WTC11 (cell line): ENCODE measurements around the gene ATG7. TPM values are rescaled to one million over a fixed set of nuclear protein-coding genes. Genes with fewer than 3 reads are reported as not detected.

Source experiments
- ATAC-seq: fragments of 200-7000 bp; cut with Tn5 transposase; 2 replicates; pipeline ENCODE4 v1.10.0; 2021; ENCODE audit warnings: mild to moderate bottlenecking, moderate library complexity
- CTCF ChIA-PET: fragments of 300-600 bp; sonication (Branson Sonifier 250); formaldehyde crosslinking; loops from one replicate; lab custom pipeline; 2021; ENCODE audit warnings: antibody characterized with exemption; lab: Charles Lee
- POLR2A ChIA-PET: fragments of 350-600 bp; sonication (Branson Sonifier 250); formaldehyde crosslinking; loops from one replicate; lab custom pipeline; 2021; ENCODE audit warnings: antibody characterized with exemption; lab: Charles Lee
- DNase-seq: peaks from one replicate; pipeline ENCODE4 v3.0.0; 2021; ENCODE audit warnings: low spot score
- H3K27ac Mint-ChIP-seq: 2 replicates; pipeline ENCODE4 v1.8.0; 2021; ENCODE audit warnings: mixed read lengths
- H3K27me3 Mint-ChIP-seq: 2 replicates; pipeline ENCODE4 v1.8.0; 2021; ENCODE audit warnings: low read depth, mild to moderate bottlenecking, moderate library complexity, mixed read lengths
- H3K36me3 Mint-ChIP-seq: 2 replicates; pipeline ENCODE4 v1.8.0; 2021; ENCODE audit warnings: mixed read lengths
- H3K4me1 Mint-ChIP-seq: 2 replicates; pipeline ENCODE4 v1.8.0; 2022; ENCODE audit warnings: mixed read lengths
- H3K4me3 Mint-ChIP-seq: 2 replicates; pipeline ENCODE4 v1.8.0; 2021; ENCODE audit warnings: mild to moderate bottlenecking, moderate library complexity, mixed read lengths
- H3K9me3 Mint-ChIP-seq: 2 replicates; pipeline ENCODE4 v1.8.0; 2021; ENCODE audit warnings: mixed read lengths
- AR ChIP-seq: fragments of 250-450 bp; sonication (Bioruptor Pico); IDR thresholded peaks from 2 replicates; pipeline ENCODE4 v1.9.0; 2021; ENCODE audit warnings: mild to moderate bottlenecking
- ATF3 ChIP-seq: sonication (generic); formaldehyde crosslinking; conservative IDR thresholded peaks from 2 replicates; pipeline ENCODE4 v1.8.1; 2022; ENCODE audit warnings: mild to moderate bottlenecking, missing genetic modification reagents
- CBFB ChIP-seq: sonication (generic); formaldehyde crosslinking; IDR thresholded peaks from 2 replicates; pipeline ENCODE4 v1.8.1; 2022; ENCODE audit warnings: mild to moderate bottlenecking, low read depth, missing genetic modification reagents
- FOXP4 ChIP-seq: sonication (generic); formaldehyde crosslinking; IDR thresholded peaks from 2 replicates; pipeline ENCODE4 v1.8.0; 2022; ENCODE audit warnings: mild to moderate bottlenecking, missing genetic modification reagents
- GTF2I ChIP-seq: fragments of 250-450 bp; sonication (Bioruptor Pico); conservative IDR thresholded peaks from 2 replicates; pipeline ENCODE4 v1.4.0; 2021; ENCODE audit warnings: mild to moderate bottlenecking
- HMGA2 ChIP-seq: fragments of 250-450 bp; sonication (Bioruptor Pico); IDR thresholded peaks from 2 replicates; pipeline ENCODE4 v1.4.0; 2021; ENCODE audit warnings: mild to moderate bottlenecking, moderate library complexity
- MYBL2 ChIP-seq: sonication (generic); formaldehyde crosslinking; IDR thresholded peaks from 2 replicates; pipeline ENCODE4 v1.8.1; 2023; ENCODE audit warnings: mild to moderate bottlenecking, moderate library complexity, missing genetic modification reagents
- NFATC4 ChIP-seq: fragments of 250-450 bp; sonication (Bioruptor Pico); IDR thresholded peaks from 2 replicates; pipeline ENCODE4 v1.9.0; 2021; ENCODE audit warnings: mild to moderate bottlenecking
- NR3C1 ChIP-seq: sonication (generic); formaldehyde crosslinking; conservative IDR thresholded peaks from 2 replicates; pipeline ENCODE4 v1.8.1; 2023; ENCODE audit warnings: low read depth, mild to moderate bottlenecking, missing genetic modification reagents
- OVOL2 ChIP-seq: fragments of 250-450 bp; sonication (Bioruptor Pico); IDR thresholded peaks from 2 replicates; pipeline ENCODE4 v1.9.0; 2021; ENCODE audit warnings: mild to moderate bottlenecking, borderline replicate concordance
- PREB ChIP-seq: sonication (generic); formaldehyde crosslinking; IDR thresholded peaks from 2 replicates; pipeline ENCODE4 v1.8.1; 2022; ENCODE audit warnings: mild to moderate bottlenecking, missing genetic modification reagents, moderate library complexity, borderline replicate concordance
- RELA ChIP-seq: sonication (generic); formaldehyde crosslinking; IDR thresholded peaks from 2 replicates; pipeline ENCODE4 v1.8.1; 2022; ENCODE audit warnings: missing genetic modification reagents, mild to moderate bottlenecking, borderline replicate concordance
- SMAD3 ChIP-seq: sonication (generic); formaldehyde crosslinking; IDR thresholded peaks from 2 replicates; pipeline ENCODE4 v1.8.0; 2022; ENCODE audit warnings: missing genetic modification reagents, mild to moderate bottlenecking, borderline replicate concordance
- ZBTB21 ChIP-seq: sonication (generic); formaldehyde crosslinking; IDR thresholded peaks from 2 replicates; pipeline ENCODE4 v1.8.1; 2023; ENCODE audit warnings: mild to moderate bottlenecking, missing genetic modification reagents, borderline replicate concordance
- ZNF425 ChIP-seq: fragments of 250-450 bp; sonication (Bioruptor Pico); conservative IDR thresholded peaks from 2 replicates; pipeline ENCODE4 v1.9.0; 2021; ENCODE audit warnings: mild to moderate bottlenecking
- ZSCAN18 ChIP-seq: fragments of 250-450 bp; sonication (Bioruptor Pico); IDR thresholded peaks from 2 replicates; pipeline ENCODE4 v2.1.2; 2022; ENCODE audit warnings: mild to moderate bottlenecking, moderate library complexity
- total RNA-seq: library from RNA; stranded (reverse); gene quantifications from 3 replicates; pipeline ENCODE4 v1.2.3, GENCODE V29; 2021

ATG7 gene
- total RNA-seq, 1 experiment from 2014 or later: 17.5 TPM

GRCh38 chr3:11373235-11373634, 101.0 kb downstream of the ATG7 start (continued):
- no peak for TF ChIP-seq NR3C1 (CRISPR knock-in tag)
- TF ChIP-seq GTF2I: no peak
- no peak for TF ChIP-seq RELA (CRISPR knock-in tag)
- TF ChIP-seq, all 79 proteins: peak for 0

- Mint-ChIP-seq H3K4me3 (no peak overlapping the region), H3K9me3 (0 out of 2 replicates have a peak, but pooled peaks cover 4% of the 10 kb centered on the region)
Observed at GRCh38 chr3:11373654-11374053, 101.5 kb downstream of the ATG7 start.

GRCh38 chr3:11375333-11376088, 103.3 kb downstream of the ATG7 start:
- no peak overlapping the region for H3K27ac Mint-ChIP-seq
- ATAC-seq (no peak), DNase-seq (no peak)
- peaks cover 3% of the 10 kb centered on the region; the same call in 1 of the 2 replicates for H3K36me3 Mint-ChIP-seq
- ChIA-PET CTCF (interaction anchor here (1.1 kb wide), 2 partner anchors 276 to 399 kb away, joined by 3 read pairs; no protein-coding TSS in a partner anchor), POLR2A (no interaction called here)
- peaks cover 38% of the 10 kb centered on the region for H3K4me1 Mint-ChIP-seq
- no peak for TF ChIP-seq MYBL2 (CRISPR knock-in tag)
- no peak for TF ChIP-seq SMAD3
- TF ChIP-seq ZBTB21 (CRISPR knock-in tag): no peak
- TF ChIP-seq HMGA2 (CRISPR knock-in tag): no peak
- no peak for TF ChIP-seq ZSCAN18
- no peak for TF ChIP-seq AR
- TF ChIP-seq FOXP4: no peak
- no peak for TF ChIP-seq PREB (CRISPR knock-in tag)
- TF ChIP-seq OVOL2 (CRISPR knock-in tag): no peak
- no peak for TF ChIP-seq ATF3
- TF ChIP-seq ZNF425 (CRISPR knock-in tag): no peak
- no peak for TF ChIP-seq NFATC4 (CRISPR knock-in tag)
- H3K27me3 Mint-ChIP-seq: no peaks in the 10 kb centered on the region
- no peak overlapping the region for H3K4me3 Mint-ChIP-seq
- H3K9me3 Mint-ChIP-seq: 0 out of 2 replicates have a peak, but pooled peaks cover 4% of the 10 kb centered on the region

More at GRCh38 chr3:11373654-11374053, 101.5 kb downstream of the ATG7 start:
- Mint-ChIP-seq H3K27ac (no peak overlapping the region; the same call in 1 of the 2 replicates), H3K36me3 (peaks cover 3% of the 10 kb centered on the region; the same call in 1 of the 2 replicates), H3K27me3 (no peaks in the 10 kb centered on the region), H3K4me1 (peaks cover 22% of the 10 kb centered on the region)
- POLR2A ChIA-PET: no interaction called here
- CTCF ChIA-PET: no interaction called here
- DNase-seq (no peak), ATAC-seq (no peak)
- TF ChIP-seq CBFB (CRISPR knock-in tag): no peak
